ENCODE results near the gene CCDC194.

CCDC194 gene

DNA sequence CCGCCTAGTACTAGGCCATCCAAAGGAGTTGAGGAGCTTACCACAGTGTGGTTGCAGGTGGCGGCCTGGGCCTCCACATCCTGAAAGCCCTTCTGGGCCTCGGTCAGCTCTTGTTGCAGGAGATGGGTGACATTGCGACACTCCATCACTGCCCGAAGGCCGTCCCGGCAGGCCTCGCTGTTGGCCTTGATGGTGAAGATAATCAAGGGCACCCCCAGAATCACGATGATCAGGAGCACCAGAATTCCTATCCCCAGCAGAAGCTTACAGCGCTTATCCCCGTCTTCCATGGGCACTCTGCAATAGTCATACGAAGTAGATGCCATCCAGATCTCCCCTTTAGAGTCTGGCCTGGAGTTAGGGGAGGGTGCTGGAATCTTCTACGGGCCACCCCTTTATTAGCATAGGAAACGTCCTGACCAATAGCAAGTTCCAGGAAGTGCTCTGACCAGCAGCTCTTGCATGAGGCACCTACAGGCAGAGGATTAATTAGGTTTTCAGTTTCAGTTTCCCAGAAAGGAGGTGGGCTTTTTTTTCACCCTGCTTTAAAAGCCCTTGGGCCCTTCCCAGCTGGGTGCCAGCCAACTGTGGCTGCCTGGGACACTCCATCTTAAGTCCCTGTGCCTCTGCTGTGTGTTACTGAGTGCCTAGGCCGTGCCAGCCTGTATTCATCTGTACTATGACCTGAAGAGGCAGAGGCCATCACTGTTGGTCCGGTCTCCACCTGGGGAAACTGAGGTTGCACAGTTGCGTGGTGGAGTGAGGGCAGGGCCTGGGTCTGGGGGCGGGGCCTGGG lies 11.5 kb upstream of the CCDC194 start, which contains the start of gene BST2:
Gene BST2, minus strand, starts transcription at position 381 of the 796 bp plus-strand sequence. Its CDS starts 55 bp downstream, at position 326.
- Mint-ChIP-seq H3K27me3 (ENCODE audit: low read depth) (no peaks in the 10 kb centered on the region), H3K4me3 (peak within 1 kb of the TSS; percentile 85 to 88 (median 87)), H3K36me3 (ENCODE audit: low read depth) (peaks cover 3% of the 10 kb centered on the region), H3K4me1 (peaks cover 17% of the 10 kb centered on the region), H3K27ac (peak within 1 kb of the TSS; percentile 93 to 94 (median 94)), H3K9me3 (no peaks in the 10 kb centered on the region)
- TF ChIP-seq, protein P1, sequence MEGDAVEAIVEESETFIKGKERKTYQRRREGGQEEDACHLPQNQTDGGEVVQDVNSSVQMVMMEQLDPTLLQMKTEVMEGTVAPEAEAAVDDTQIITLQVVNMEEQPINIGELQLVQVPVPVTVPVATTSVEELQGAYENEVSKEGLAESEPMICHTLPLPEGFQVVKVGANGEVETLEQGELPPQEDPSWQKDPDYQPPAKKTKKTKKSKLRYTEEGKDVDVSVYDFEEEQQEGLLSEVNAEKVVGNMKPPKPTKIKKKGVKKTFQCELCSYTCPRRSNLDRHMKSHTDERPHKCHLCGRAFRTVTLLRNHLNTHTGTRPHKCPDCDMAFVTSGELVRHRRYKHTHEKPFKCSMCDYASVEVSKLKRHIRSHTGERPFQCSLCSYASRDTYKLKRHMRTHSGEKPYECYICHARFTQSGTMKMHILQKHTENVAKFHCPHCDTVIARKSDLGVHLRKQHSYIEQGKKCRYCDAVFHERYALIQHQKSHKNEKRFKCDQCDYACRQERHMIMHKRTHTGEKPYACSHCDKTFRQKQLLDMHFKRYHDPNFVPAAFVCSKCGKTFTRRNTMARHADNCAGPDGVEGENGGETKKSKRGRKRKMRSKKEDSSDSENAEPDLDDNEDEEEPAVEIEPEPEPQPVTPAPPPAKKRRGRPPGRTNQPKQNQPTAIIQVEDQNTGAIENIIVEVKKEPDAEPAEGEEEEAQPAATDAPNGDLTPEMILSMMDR (IDR thresholded peaks at IDR 0.05; ENCODE audit: unreplicated experiment in 3 of 3) = no peak

DNA sequence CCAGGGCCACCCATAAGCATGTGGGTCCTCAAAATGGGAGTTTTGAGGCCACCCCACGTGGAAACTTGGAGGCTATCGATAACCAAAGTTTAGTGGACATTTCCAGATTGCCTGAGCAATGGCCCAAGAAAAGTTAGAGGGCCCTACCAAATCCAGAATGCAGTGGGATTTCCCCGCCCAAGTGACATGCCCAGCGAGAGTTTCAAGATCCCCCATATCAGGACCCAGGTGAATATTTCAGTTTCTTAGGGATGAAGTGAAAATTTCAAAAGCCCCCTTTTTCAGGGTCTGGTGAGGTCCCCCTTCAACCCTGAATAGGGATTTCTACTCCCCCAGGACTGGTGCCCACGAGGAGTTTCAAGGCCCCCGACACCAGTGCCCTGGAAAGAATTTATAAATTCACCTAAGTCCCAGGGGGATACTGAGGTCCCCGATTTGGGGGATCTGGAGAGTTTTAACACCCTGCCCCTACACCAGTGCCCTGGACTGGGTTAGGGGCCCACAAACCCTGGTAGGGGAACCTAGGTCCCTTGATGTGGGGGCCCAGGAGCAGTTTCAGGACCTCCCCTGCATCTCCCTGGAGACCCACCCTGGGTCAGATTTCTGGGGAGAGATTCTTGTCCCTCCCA lies 10.7 kb upstream of the CCDC194 start:
- Mint-ChIP-seq H3K4me1 (peaks cover 17% of the 10 kb centered on the region), H3K36me3 (ENCODE audit: low read depth) (peaks cover 3% of the 10 kb centered on the region), H3K27me3 (ENCODE audit: low read depth) (no peaks in the 10 kb centered on the region), H3K4me3 (peak overlapping the region; percentile 85 to 88 (median 87)), H3K27ac (peak overlapping the region; percentile 74 to 94 (median 93)), H3K9me3 (no peaks in the 10 kb centered on the region)
- TF ChIP-seq, protein P1 (IDR thresholded peaks at IDR 0.05; ENCODE audit: unreplicated experiment in 3 of 3) = no peak

DNA sequence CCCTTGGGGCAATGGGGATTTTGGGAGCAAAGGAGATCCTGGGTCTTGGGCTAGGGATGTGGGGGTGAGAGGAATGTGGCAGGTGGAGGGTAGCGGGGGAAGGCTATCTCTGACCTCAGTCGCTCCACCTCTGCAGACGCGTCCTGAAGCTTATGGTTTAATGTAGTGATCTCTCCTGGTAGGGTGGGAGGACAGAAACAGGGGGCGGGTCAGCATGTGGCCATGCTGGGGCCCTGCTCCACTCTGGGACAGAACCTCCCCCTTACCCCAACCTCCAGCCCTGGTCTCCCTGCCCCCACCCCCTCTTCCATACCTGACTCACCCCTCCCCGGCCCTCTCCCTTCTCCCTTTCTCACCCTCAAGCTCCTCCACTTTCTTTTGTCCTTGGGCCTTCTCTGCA lies 10.0 kb upstream of the CCDC194 start:
- TF ChIP-seq, protein P1 (IDR thresholded peaks at IDR 0.05; ENCODE audit: unreplicated experiment in 3 of 3) = no peak
- H3K27me3 Mint-ChIP-seq (ENCODE audit: low read depth) = no peaks in the 10 kb centered on the region
- H3K27ac Mint-ChIP-seq = peak overlapping the region; percentile 68 to 93 (median 89)
- peak overlapping the region; percentile 84 to 88 (median 85) for H3K4me3 Mint-ChIP-seq
- peaks cover 17% of the 10 kb centered on the region for H3K4me1 Mint-ChIP-seq
- peaks cover 3% of the 10 kb centered on the region for H3K36me3 Mint-ChIP-seq (ENCODE audit: low read depth)
- no peaks in the 10 kb centered on the region for H3K9me3 Mint-ChIP-seq

DNA sequence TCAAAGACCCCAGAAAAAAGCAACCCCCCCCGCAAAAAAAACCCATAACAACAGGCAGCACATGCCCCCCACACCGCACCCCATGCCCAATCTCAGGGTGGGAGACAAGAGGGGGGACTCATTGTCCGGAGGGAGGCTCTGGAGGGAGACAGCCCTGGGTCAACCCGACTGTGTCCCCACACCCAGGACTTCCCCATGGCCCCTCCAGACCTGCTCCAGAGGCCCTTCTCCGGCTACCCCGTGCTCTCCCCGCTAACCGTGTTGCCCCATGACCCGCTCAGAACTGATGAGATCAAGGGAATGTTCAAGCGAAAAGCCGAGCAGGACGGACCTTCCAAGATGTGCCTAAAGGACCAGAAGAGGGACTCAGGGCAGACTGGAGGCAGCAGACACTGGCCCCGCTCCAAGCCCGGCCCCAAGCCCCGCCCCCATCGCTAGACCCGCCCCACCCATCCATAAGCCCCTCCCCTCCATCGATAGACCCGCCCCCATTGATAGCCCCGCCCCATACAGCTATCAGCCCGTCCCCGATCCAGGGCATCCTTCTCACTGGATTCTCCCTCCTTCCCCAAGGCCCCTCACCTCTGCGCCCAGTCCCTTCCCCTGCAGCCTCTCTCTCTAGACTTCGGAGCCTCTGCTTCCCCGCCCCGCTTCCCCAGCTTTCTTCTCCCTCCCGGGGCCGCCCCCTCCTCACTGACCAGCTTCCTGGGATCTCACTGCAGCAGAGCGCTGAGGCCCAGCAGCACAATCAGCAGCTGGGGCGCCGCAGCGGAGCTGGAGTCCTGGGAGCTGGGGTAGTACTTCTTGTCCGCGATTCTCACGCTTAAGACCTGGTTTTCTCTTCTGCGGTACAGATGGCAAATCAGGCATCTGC lies 9.2 kb upstream of the CCDC194 start:
- H3K4me1 Mint-ChIP-seq = peaks cover 17% of the 10 kb centered on the region
- H3K27ac Mint-ChIP-seq = peak overlapping the region; percentile 68 to 93 (median 89)
- no peaks in the 10 kb centered on the region for H3K27me3 Mint-ChIP-seq (ENCODE audit: low read depth)
- peak overlapping the region; percentile 84 to 88 (median 85) for H3K4me3 Mint-ChIP-seq
- peaks cover 3% of the 10 kb centered on the region for H3K36me3 Mint-ChIP-seq (ENCODE audit: low read depth)
- TF ChIP-seq, protein P1 (IDR thresholded peaks at IDR 0.05; ENCODE audit: unreplicated experiment in 3 of 3) = no peak
- H3K9me3 Mint-ChIP-seq = no peaks in the 10 kb centered on the region

DNA sequence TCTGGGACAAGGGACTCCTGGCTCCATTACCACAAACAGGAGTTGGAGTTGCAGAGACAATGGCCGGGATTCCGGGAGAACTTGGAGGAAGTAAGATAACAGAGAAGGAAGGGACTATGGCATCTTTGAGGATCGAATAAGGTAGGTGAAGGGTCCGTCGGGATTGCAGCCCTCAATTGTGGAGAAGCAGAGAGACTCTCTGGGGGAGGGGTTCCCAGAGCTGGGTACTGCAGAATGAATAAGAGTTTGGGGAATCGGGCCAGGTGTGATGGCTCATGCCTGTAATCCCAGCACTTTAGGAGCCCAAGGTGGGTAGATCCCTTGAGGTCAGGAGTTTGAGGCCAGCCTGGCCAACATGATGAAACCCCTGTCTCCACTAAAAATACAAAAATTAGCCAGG lies 7.6 kb upstream of the CCDC194 start:
- peaks cover 9% of the 10 kb centered on the region for H3K4me1 Mint-ChIP-seq
- TF ChIP-seq, protein P1 (IDR thresholded peaks at IDR 0.05; ENCODE audit: unreplicated experiment in 3 of 3) = no peak
- H3K27me3 Mint-ChIP-seq (ENCODE audit: low read depth) = no peaks in the 10 kb centered on the region
- H3K4me3 Mint-ChIP-seq = peak overlapping the region; percentile 30 to 53 (median 34)
- H3K9me3 Mint-ChIP-seq = no peaks in the 10 kb centered on the region
- peak overlapping the region in 1 of 3 experiments; percentile 46 for H3K27ac Mint-ChIP-seq
- H3K36me3 Mint-ChIP-seq (ENCODE audit: low read depth) = peaks cover 3% of the 10 kb centered on the region

All from nephron (organoid).